ENCODE measurements around the gene RHEB.

RHEB gene

GRCh38 chr7:151501676-151502075 is 18.0 kb downstream of the RHEB start:
- no peak for DNase-seq

DNA sequence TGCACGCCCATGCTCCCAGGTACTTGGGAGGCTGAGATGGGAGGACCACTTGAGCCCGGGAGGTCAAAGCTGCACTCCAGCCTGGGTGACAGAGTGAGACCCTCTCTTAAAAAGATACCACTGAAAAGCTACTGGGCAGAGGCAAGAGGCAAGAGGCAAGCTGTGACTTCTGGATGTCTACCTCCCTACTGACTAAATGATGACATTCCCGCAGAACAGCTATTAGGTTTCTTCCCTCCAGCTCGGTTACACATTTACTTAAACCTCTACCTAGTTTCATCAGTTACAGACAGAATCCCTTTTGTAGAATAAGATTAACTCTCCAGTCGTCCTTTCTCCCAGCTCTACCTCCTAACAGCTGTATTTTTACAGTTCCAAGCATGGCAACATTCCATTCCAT is 21.2 kb downstream of the RHEB start:
- DNase-seq, result no peak

DNA sequence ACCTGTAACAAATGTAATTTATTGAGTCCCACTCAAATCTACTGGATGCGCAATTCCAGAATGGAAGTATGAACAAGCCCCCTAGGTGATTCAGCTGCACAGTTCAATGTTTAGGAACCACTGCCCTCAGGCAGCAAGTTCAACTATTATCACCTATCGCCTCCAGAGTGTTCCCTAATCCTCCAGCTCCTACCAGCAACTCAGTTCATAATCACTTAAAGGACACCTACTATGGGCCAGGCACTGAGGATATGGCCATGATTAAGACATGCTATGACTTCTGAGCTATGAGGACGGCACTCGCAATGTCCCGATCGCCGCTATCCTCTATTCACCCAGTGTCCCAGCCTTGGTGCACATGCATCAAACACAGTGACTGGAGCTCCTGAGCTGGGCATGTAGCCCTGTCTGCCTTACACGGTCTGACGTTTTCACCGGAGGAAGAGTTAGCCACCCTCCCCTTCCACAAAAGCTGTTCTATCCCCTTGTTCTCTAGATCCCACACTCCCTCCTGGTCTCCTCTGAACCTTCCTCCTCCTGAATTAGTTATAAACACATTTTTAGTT is 22.3 kb downstream of the RHEB start:
- DNase-seq, result no peak

GRCh38 chr7:151495360-151495759 is 24.3 kb downstream of the RHEB start:
- no peak for DNase-seq

GRCh38 chr7:151494298-151495284 is 25.1 kb downstream of the RHEB start:
- no peak for DNase-seq

DNA sequence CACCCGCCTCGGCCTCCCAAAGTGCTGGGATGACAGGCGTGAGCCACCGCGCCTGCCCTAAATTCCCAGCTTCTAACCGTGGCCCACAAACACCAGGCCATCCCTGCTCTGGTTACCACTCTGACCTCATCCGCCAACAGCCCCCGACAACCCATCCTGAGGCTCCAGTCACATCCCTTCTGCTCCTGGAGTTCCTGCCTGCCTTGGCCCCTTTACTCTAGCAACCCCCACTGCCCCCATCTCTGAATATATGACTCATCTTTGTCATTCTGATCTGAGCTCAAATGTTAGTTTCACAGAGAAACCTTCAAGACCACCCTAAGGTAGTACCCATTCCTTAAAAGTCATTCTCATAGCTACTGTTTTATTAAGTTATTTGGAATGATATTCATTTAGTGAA is 26.6 kb downstream of the RHEB start:
- DNase-seq, result no peak

DNA sequence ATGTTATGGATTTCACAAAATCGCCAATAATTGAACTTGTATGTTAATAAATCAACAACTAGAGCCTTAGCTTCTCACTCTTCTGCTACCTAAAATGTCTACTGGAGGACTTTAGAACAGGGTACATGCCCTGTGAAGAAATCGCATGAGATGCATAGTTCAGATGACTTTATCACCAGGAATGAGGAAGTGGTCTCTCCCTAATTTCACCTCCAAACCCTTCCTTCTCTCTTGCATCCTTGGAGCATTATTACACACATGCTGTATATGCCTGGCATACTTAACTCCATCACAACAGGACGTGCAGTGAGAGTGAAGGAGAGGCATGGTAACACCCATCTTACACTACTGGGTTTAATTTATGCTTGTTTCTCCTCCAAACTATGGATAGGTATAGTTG is 27.8 kb downstream of the RHEB start:
- DNase-seq, result no peak

GRCh38 chr7:151490456-151491105 is 29.1 kb downstream of the RHEB start:
- no peak for DNase-seq

DNA sequence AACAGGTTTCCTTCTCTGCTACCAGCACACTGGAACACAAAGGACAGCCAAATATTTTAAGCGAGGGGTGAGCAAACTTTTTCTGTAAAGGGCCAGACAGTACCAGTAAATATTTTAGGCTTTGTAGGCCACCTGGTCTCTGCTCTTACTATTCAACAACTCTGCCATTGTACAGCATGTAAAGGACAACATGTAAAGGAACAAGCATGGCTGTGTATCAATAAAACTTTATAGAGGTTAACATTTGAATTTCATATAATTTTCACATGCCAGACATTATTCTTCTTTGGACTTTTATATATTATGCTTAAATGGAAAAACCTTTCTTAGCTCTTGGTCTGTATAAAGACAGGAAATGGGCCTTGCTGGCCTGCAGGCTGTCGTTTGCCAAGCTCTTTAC is 30.2 kb downstream of the RHEB start:
- DNase-seq, result no peak

DNA sequence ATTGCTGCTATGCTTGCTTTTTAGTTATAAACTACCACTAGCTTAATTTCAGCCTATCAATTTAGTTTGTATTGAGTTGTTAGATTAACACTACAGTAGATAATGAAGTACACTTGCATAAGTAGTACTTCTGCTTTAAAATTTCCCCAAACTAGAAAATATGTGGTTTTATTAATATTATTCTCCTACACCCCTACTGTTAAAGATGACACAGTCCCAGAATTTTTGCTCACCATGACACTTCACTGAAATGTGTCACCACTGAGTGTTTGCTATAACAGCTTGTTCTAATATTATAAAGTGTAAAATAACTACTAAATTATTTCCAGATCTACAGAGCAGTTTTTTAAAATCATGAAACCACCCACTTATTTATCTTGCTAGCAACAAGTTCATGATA is 31.6 kb downstream of the RHEB start:
- DNase-seq, result no peak

- DNase-seq, result no peak
Measured at GRCh38 chr7:151487228-151487627, 32.5 kb downstream of the RHEB start.

DNA sequence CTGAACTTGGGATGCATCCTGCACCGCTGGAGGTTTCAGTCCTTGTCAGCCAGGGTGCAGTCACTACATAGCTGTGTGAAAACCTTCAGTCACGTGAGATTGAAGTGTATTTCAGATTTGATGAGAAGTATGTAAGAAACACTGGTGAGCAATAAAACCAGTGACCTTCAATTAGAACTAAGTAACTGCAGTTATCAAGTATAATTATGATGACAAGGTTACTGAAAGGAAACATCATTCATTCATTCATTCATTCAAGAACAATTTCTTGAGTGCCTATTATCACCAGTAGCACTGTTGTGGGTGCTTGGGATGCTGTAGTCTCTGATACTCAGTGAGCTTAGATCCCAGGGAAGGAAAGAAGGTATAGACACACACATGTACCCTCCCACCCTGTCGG is 33.6 kb downstream of the RHEB start:
- DNase-seq, result no peak

- DNase-seq, result no peak
Measured at GRCh38 chr7:151484971-151485707, 34.6 kb downstream of the RHEB start.

GRCh38 chr7:151483711-151483983 is 36.0 kb downstream of the RHEB start:
- no peak for DNase-seq

GRCh38 chr7:151482883-151483710 is 36.6 kb downstream of the RHEB start:
- DNase-seq, result no peak

DNA sequence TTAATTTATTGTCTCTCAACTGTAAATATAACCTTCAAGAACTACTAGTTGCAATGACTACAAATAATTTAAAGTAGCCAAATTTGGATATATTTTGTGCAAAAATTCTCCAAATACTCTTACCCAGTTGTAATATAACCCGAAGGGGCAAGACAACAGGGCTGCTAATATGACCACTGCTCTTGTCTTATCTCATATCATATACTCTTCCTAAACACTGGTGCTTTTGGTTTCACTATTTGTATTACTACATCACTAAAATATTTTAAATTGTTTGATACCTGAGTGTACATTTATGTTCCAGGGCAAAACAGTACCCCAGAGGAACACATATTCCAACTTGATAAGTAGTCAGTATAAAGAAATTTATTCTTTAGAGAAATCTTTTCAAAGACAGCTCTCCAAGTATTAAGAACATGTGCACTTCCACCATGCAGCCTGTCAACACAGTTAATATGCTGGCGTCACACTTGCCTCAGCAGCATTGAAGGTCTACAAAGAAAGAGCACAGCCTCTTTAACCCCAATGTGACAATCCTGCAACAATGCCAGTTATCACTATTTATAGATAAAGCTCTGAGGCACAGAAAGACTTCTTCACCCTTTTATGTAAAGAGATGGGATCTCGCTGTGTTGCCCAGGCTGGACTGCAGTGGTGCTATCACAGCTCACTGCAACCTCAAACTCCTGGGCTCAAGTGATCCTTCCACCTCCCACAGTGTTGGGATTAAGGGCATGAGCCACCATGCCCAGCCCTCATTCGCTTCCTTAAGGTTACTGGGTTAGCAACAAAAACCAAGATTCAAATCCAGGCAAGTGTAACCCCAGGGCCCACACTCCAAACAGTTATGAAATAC is 37.8 kb downstream of the RHEB start:
- DNase-seq, result no peak

GRCh38 chr7:151477867-151478266 is 41.8 kb downstream of the RHEB start:
- no peak for DNase-seq

- no peak for DNase-seq
Measured at GRCh38 chr7:151472644-151473380, 46.9 kb downstream of the RHEB start.

- peak; percentile 58 for DNase-seq
Measured at GRCh38 chr7:151470711-151471110, 49.0 kb downstream of the RHEB start.

DNA sequence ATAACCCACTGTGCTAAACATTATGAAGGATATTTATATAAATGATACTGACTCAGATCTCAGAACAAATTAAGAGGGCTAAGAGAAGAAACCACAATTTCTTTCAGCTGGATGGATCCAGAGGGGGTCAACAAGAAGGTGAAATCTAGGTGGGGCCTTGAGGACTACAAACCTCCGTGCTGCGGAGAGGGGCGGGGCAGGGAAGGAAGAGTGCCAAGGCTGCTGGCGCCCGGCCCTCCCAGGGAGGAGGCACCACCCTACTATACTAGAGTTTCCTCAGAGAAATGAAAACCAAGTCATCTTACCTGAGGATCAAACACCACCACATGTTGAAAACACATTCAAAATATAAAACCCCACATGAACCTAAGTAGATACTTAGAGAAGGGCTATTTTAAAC is 50.4 kb downstream of the RHEB start:
- no peak for DNase-seq

Measured in NCI-H526 treated with DMSO at 0.1 percent for 48 hours (cell line).